HepG2 (cell line): ENCODE results near the gene CPSF6. TPM values are rescaled to one million over a fixed set of nuclear protein-coding genes. Genes with fewer than 3 reads are reported as not detected.

Source experiments
- GLMP ChIP-seq: sonication (generic); formaldehyde crosslinking; IDR thresholded peaks from 2 replicates; pipeline ENCODE4 v1.9.0; 2021; ENCODE audit warnings: missing genetic modification reagents, mild to moderate bottlenecking, borderline replicate concordance
- GRHL1 ChIP-seq: sonication (generic); formaldehyde crosslinking; conservative IDR thresholded peaks from 2 replicates; pipeline ENCODE4 v1.8.0; 2022; ENCODE audit warnings: missing genetic modification reagents
- ISX ChIP-seq: sonication (generic); formaldehyde crosslinking; conservative IDR thresholded peaks from 2 replicates; pipeline ENCODE4 v1.5.0; 2020; ENCODE audit warnings: missing genetic modification reagents
- KAT8 ChIP-seq: IDR thresholded peaks from 2 replicates; pipeline ENCODE4 v1.6.1; 2016; ENCODE audit warnings: missing genetic modification reagents, missing compliant biosample characterization
- KMT2A ChIP-seq: sonication (generic); formaldehyde crosslinking; IDR thresholded peaks from 2 replicates; pipeline ENCODE4 v1.4.0; 2020; ENCODE audit warnings: missing genetic modification reagents
- MTF1 ChIP-seq: sonication (generic); formaldehyde crosslinking; IDR thresholded peaks from 2 replicates; pipeline ENCODE4 v1.5.0; 2020; ENCODE audit warnings: missing genetic modification reagents
- NR2F1 ChIP-seq, 2 experiments: fragments of 450-650 bp in 1 of 2; formaldehyde crosslinking in 1 of 2; IDR thresholded peaks; 2 replicates each; pipeline versions ENCODE4 v1.5.0 to v1.6.1; 2016 to 2020; ENCODE audit warnings: mild to moderate bottlenecking in 1 of 2, missing compliant biosample characterization in 1 of 2, missing genetic modification reagents in 1 of 2, moderate library complexity in 1 of 2
- PLSCR1 ChIP-seq: sonication (generic); formaldehyde crosslinking; IDR thresholded peaks from 2 replicates; pipeline ENCODE4 v1.5.0; 2020; ENCODE audit warnings: missing genetic modification reagents, mild to moderate bottlenecking, borderline replicate concordance
- RARA ChIP-seq: IDR thresholded peaks from 2 replicates; pipeline ENCODE4 v1.6.1; 2016; ENCODE audit warnings: missing genetic modification reagents, missing compliant biosample characterization
- RERE ChIP-seq: IDR thresholded peaks from 2 replicates; pipeline ENCODE4 v1.6.1; 2016; ENCODE audit warnings: low read depth, missing genetic modification reagents, missing compliant biosample characterization
- RXRA ChIP-seq: sonication (generic); formaldehyde crosslinking; IDR thresholded peaks from 2 replicates; pipeline ENCODE4 v1.5.1; 2020; ENCODE audit warnings: missing genetic modification reagents
- TARDBP ChIP-seq: sonication (generic); formaldehyde crosslinking; IDR thresholded peaks from 2 replicates; pipeline ENCODE4 v1.8.0; 2022; ENCODE audit warnings: mild to moderate bottlenecking, missing genetic modification reagents
- ZBTB26 ChIP-seq: IDR thresholded peaks from 2 replicates; pipeline ENCODE4 v1.6.1; 2016; ENCODE audit warnings: missing compliant biosample characterization, missing genetic modification reagents, borderline replicate concordance
- ZNF281 ChIP-seq: sonication (generic); formaldehyde crosslinking; IDR thresholded peaks from 2 replicates; pipeline ENCODE4 v1.4.0; 2020; ENCODE audit warnings: missing genetic modification reagents, borderline replicate concordance
- polyA plus RNA-seq, 8 experiments: library from polyadenylated mRNA; depleted of rRNA in 3 of 8; stranded (reverse) in 7 of 8; unstranded in 1 of 8; fragments of >200 nt; fragmentation: Illumina TruSeq in 4 of 8; extraction: Trizol in 4 of 8; gene quantifications; 2 replicates each; pipeline versions ENCODE4 v1.2.1 to v1.2.3, GENCODE V29; 2011 to 2016; ENCODE audit warnings: low read depth in 4 of 8, missing spikeins in 1 of 8, mixed read lengths in 1 of 8; ENCODE audit not compliant: insufficient read depth in 1 of 8
- total RNA-seq, 5 experiments: library from RNA; depleted of rRNA; stranded (reverse); fragments of >200 nt; fragmentation: Illumina TruSeq; extraction: Trizol; gene quantifications; 2 replicates each; pipeline ENCODE4 v1.2.3, GENCODE V29; 2016; ENCODE audit warnings: low read depth in 1 of 5

The CPSF6 gene
- total and polyA plus RNA-seq, 2 of the 13 experiments (the other 11 are each of a cell fraction or from before 2014, with no cell fraction given) = 41.8 to 71.0 TPM

- TF ChIP-seq RXRA (CRISPR knock-in tag) (no peak), MTF1 (CRISPR knock-in tag) (no peak), NR2F1 (CRISPR knock-in tag; IDR thresholded peaks at IDR 0.05) (no peak), ISX (CRISPR knock-in tag) (no peak), RERE (CRISPR knock-in tag) (no peak), GLMP (CRISPR knock-in tag) (no peak), ZBTB26 (peak; percentile 28; the same call in 1 of the 2 replicates), KAT8 (peak; percentile 80), RARA (CRISPR knock-in tag) (no peak), PLSCR1 (CRISPR knock-in tag) (no peak), GRHL1 (CRISPR knock-in tag) (no peak; the same call in 1 of the 2 replicates), KMT2A (peak; percentile 71), ZNF281 (CRISPR knock-in tag) (no peak), TARDBP (CRISPR knock-in tag) (peak; percentile 81; the same call in 1 of the 2 replicates)
Observed at GRCh38 chr12:69239352-69239921, at the start of gene CPSF6 (continued).
